Adrenal gland (tissue), 12 donors: ENCODE data around the gene FADS2. TPM values are rescaled to one million over a fixed set of nuclear protein-coding genes. Genes with fewer than 3 reads are reported as not detected.

Experiments
- DNase-seq, 7 donors: peaks; one replicate each; pipeline ENCODE4 v3.0.0-alpha.2; 2019 to 2020
- H3K27ac ChIP-seq, 5 donors: fragments of 200-600 bp; sonication (generic) in 4 of 5; 1 replicate in 3 of 5; 2 replicates in 2 of 5; pipeline versions ENCODE4 v1.5.1 to v1.8.0; 2016 to 2020; ENCODE audit warnings: mild to moderate bottlenecking in 1 of 5
- H3K27me3 ChIP-seq: fragments of 200-600 bp; 2 replicates; pipeline ENCODE4 v1.8.0; 2021
- H3K36me3 ChIP-seq, 2 donors: fragments of 200-600 bp; replicated peaks in 1 of 2; 1 replicate in 1 of 2; 2 replicates in 1 of 2; pipeline versions ENCODE4 v1.5.1 to v1.8.0; 2018 to 2022
- H3K4me1 ChIP-seq, 2 donors: fragments of 200-600 bp; replicated peaks in 1 of 2; 1 replicate in 1 of 2; 2 replicates in 1 of 2; pipeline versions ENCODE4 v1.5.1 to v1.8.0; 2018 to 2021
- H3K4me3 ChIP-seq, 4 donors: fragments of 200-600 bp; sonication (generic) in 3 of 4; one replicate each; pipeline ENCODE4 v1.5.1; 2016 to 2018
- H3K9me3 ChIP-seq, 3 donors: fragments of 200-600 bp; sonication (generic) in 1 of 3; replicated peaks in 1 of 3; 1 replicate in 2 of 3; 2 replicates in 1 of 3; pipeline versions ENCODE4 v1.5.1 to v1.8.0; 2016 to 2021
- POLR2A ChIP-seq, 2 donors: fragments of 450-650 bp; IDR thresholded peaks; one replicate each; pipeline ENCODE4 v1.6.1; 2017; ENCODE audit warnings: antibody characterized with exemption in 2 of 2, mild to moderate bottlenecking in 2 of 2, moderate library complexity in 1 of 2
- WGBS, 4 donors: extraction: QIAGEN DNeasy Blood & Tissue Kit in 2 of 4; methylation state at CpG; one replicate each; pipeline versions ENCODE4 v1.1.5 to v1.1.7; 2013 to 2017; 5-methylcytosine and 5-hydroxymethylcytosine counted together
- intact Hi-C, 2 donors: fragments of 100-400 bp; cut with DNase I; formaldehyde crosslinking; loops; one replicate each; pipeline versions ENCODE4 v1.14.1 to v1.15.0; 2022 to 2023
- polyA plus RNA-seq, 3 donors: library from polyadenylated mRNA; stranded (reverse); fragments of 200-250 nt in 2 of 3; fragments of 350-450 nt in 1 of 3; fragmentation: Illumina TruSeq in 1 of 3; extraction: RNeasy Lipid Tissue Mini Kit (QIAGEN cat#74804) in 1 of 3; gene quantifications; one replicate each; pipeline ENCODE4 v1.2.3, GENCODE V29; 2013 to 2014
- total RNA-seq, 9 donors: library from RNA; depleted of rRNA in 4 of 9; stranded (reverse); fragments of >200 nt in 4 of 9; fragments of 120-200 nt in 1 of 9; fragmentation: NEBNext Ultra II Directional in 1 of 9; extraction: Animal tissue kit (Norgen Biotek cat#: 25700) in 1 of 9; gene quantifications; one replicate each; pipeline versions ENCODE4 v1.1.0 to v1.2.4, GENCODE V29; 2013 to 2023
- TF ChIP-seq, protein P1 (sequence below), 6 experiments: fragments of 450-650 bp in 4 of 6; fragments of 200-600 bp in 2 of 6; sonication (generic) in 1 of 6; IDR thresholded peaks; 1 replicate in 5 of 6; 2 replicates in 1 of 6; pipeline versions ENCODE4 v1.5.1 to v1.8.0; 2016 to 2021; ENCODE audit warnings: antibody characterized with exemption in 6 of 6, mild to moderate bottlenecking in 2 of 6, moderate library complexity in 1 of 6
- donor health status: healthy with polysubstance abuse.
- donor health status: Bipolar disorder and iron deficiency.
- donor health status: DM: yes; HTN: yes; CAD: no.
- donor health status: DM: no; HTN: no; CAD: no.
- donor health status: DM: no; HTN: no; CAD: no.
- donor health status: DM: yes; HTN: yes; CAD: no.

Gene FADS2
- total and polyA plus RNA-seq, 12 donors: 134 to 1,327 (median 488) TPM

GRCh38 chr11:61904539-61905048 lies 76.5 kb downstream of the FADS2 start:
- Histone ChIP-seq H3K27ac (no peak overlapping the region), H3K4me3 (no peak overlapping the region), H3K9me3 (no peaks in the 10 kb centered on the region), H3K4me1 (peaks cover 0 to 13% of the 10 kb centered on the region in 2 donors), H3K36me3 (peaks cover 0 to 39% of the 10 kb centered on the region in 2 donors), H3K27me3 (no peaks in the 10 kb centered on the region)
- TF ChIP-seq, protein P1, sequence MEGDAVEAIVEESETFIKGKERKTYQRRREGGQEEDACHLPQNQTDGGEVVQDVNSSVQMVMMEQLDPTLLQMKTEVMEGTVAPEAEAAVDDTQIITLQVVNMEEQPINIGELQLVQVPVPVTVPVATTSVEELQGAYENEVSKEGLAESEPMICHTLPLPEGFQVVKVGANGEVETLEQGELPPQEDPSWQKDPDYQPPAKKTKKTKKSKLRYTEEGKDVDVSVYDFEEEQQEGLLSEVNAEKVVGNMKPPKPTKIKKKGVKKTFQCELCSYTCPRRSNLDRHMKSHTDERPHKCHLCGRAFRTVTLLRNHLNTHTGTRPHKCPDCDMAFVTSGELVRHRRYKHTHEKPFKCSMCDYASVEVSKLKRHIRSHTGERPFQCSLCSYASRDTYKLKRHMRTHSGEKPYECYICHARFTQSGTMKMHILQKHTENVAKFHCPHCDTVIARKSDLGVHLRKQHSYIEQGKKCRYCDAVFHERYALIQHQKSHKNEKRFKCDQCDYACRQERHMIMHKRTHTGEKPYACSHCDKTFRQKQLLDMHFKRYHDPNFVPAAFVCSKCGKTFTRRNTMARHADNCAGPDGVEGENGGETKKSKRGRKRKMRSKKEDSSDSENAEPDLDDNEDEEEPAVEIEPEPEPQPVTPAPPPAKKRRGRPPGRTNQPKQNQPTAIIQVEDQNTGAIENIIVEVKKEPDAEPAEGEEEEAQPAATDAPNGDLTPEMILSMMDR (IDR thresholded peaks at IDR 0.05): no peak
- TF ChIP-seq POLR2A (IDR thresholded peaks at IDR 0.05): no peak
- WGBS, 4 donors: 60 to 73% (median 71%) methylated on average over 8 to 19 of the region's 19 CpGs
- no peak for DNase-seq
- intact Hi-C loops: no loop called here

DNA sequence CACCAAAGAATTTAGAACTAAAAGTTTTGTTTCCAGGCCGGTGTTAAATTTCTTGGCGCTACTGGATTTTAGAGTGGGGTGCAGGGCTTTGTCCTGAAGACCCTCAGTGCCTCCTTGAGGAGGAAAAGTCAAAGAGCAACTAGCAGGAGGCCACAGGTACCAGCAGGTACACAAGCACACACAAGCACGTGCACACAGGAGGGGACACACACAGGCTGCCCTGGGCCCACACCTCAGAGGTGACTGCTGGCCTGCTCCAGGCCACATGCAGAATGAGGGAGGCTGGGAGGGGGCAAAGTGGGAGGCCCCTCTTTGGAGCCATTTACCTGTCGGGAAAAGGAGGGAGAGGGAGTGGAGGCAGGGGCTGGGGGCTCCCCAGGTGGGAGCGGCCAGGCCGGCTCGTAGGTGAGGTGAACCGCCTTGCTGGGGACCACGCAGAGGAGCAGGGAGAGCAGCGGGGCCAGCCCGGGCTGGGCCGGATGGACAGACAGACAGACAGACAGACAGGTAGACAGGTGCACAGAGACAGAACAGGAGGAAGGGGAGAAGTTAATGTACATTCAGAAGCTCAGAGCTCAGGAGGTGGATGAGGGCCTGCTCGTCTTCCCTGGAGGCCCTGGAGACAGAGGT lies 77.1 kb downstream of the FADS2 start:
- no peak for TF ChIP-seq POLR2A (IDR thresholded peaks at IDR 0.05)
- TF ChIP-seq, protein P1 (IDR thresholded peaks at IDR 0.05): no peak
- no peak overlapping the region for H3K27ac ChIP-seq
- 89 to 94% (median 92%) methylated on average over 12 to 13 of the region's 13 CpGs for WGBS, 4 donors
- H3K27me3 ChIP-seq: no peaks in the 10 kb centered on the region
- intact Hi-C loops: no loop called here
- no peaks in the 10 kb centered on the region for H3K9me3 ChIP-seq
- H3K4me1 ChIP-seq: peaks cover 0 to 19% of the 10 kb centered on the region in 2 donors
- no peak for DNase-seq
- no peak overlapping the region for H3K4me3 ChIP-seq
- H3K36me3 ChIP-seq: peaks cover 0 to 39% of the 10 kb centered on the region in 2 donors

- TF ChIP-seq, protein P1 (IDR thresholded peaks at IDR 0.05): no peak
- TF ChIP-seq POLR2A (IDR thresholded peaks at IDR 0.05): no peak
- Histone ChIP-seq H3K4me3 (no peak overlapping the region), H3K9me3 (no peaks in the 10 kb centered on the region), H3K36me3 (peaks cover 0 to 39% of the 10 kb centered on the region in 2 donors), H3K27ac (no peak overlapping the region), H3K27me3 (no peaks in the 10 kb centered on the region), H3K4me1 (peaks cover 0 to 25% of the 10 kb centered on the region in 2 donors)
- DNase-seq: no peak
- intact Hi-C loops: no loop called here
- 85 to 95% (median 90%) methylated on average over 7 to 14 of the region's 14 CpGs for WGBS, 4 donors
Observed at GRCh38 chr11:61905801-61906521, 77.9 kb downstream of the FADS2 start.

GRCh38 chr11:61906522-61906909 lies 78.4 kb downstream of the FADS2 start:
- Histone ChIP-seq H3K27me3 (no peaks in the 10 kb centered on the region), H3K36me3 (peaks cover 0 to 35% of the 10 kb centered on the region in 2 donors), H3K4me3 (no peak overlapping the region), H3K27ac (no peak overlapping the region), H3K4me1 (peaks cover 0 to 30% of the 10 kb centered on the region in 2 donors), H3K9me3 (no peaks in the 10 kb centered on the region)
- intact Hi-C loops: no loop called here
- WGBS, 4 donors: 84 to 93% (median 91%) methylated on average over 9 to 14 of the region's 14 CpGs
- no peak for TF ChIP-seq POLR2A (IDR thresholded peaks at IDR 0.05)
- TF ChIP-seq, protein P1 (IDR thresholded peaks at IDR 0.05): no peak
- no peak for DNase-seq
